NCI-H2227 (cell line): Measurements from ENCODE around the gene TMEM121B.
"Not testable (repeated sequence)": the region's sequence is repeated elsewhere in the genome, so short reads cannot be mapped to it uniquely, and the experiment has no call there.

Source experiments
- DNase-seq: peaks from one replicate; lab custom pipeline; 2025; ENCODE audit not compliant: unreplicated experiment; lab: John Stamatoyannopoulos, UW

TMEM121B gene

DNA sequence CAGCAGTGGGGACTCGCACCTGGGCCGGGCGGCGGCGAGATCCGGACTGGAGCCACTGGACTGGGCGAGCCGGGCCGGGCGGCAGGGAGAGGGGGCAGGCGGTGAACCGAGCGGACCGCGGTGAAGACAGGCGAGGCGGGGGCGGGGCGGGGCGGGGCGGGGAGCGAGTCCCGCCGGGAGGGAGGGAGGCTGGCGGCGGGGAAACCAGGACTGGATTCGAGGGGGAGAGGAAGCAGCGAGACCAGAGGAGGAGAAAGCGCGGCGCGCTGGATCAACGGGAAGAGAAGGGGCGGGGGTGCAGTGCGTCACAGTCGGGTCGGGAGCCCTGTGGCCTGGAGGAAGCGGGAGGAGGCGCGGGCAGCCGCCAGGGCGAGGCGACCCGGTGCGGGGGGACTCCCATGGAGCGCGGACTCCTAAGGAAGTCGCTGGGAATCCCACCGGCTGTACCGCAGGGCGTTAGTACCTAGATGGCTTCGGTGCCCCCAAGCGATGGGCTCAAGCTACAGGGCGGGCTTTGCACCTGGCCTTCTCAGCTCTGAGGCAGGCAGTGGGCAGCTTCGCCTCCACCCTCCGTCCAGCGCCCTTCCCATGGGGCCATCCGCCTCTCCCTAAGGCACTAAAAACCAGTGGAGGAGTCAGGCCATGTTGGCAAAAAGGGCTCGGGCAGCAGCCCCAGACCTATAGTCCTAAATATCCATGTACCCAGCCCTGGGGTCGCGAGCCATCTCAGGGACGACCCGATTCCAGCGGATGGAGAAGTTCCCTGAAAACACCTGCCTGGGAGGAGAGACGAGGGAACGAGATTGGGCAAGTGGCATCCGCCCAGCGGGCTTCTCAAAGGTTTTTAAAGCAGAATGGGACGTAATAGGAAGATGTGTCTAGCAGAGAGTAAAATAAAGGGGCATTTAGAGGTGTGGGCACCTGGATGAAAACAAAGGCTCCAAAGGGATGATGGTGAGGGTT lies at the start of gene TMEM121B:
TMEM121B (minus strand) TSS at position 128 of the 963 bp plus-strand sequence. CDS start 233 bp downstream, outside the sequence.
- DNase-seq, result peak; percentile 95

- DNase-seq, result no peak
Observed at GRCh38 chr22:17167486-17167885, 46.3 kb upstream of the TMEM121B start.

- no peak for DNase-seq
Observed at GRCh38 chr22:17164392-17165024, 43.3 kb upstream of the TMEM121B start.

DNA sequence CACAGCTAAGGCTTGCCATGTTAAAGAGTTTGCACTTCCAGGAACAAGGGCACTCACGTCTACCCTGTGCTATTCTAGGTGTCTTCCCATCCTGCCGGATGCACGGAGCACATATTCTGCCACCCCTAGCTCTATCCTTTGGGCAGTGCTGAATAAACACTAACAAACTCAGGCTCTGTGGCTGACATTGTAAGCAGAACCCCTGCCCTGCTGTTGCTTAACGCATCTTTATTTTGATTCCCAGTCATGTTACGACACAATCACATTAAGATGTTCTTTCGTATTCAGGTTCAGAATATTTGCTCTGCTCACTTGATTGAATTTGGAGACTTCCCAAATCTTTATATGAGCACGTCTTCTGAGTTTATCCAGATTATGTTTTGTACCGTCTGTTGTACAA lies 41.6 kb upstream of the TMEM121B start:
- DNase-seq, result no peak

GRCh38 chr22:17161991-17162390 lies 40.8 kb upstream of the TMEM121B start:
- DNase-seq, result no peak

DNA sequence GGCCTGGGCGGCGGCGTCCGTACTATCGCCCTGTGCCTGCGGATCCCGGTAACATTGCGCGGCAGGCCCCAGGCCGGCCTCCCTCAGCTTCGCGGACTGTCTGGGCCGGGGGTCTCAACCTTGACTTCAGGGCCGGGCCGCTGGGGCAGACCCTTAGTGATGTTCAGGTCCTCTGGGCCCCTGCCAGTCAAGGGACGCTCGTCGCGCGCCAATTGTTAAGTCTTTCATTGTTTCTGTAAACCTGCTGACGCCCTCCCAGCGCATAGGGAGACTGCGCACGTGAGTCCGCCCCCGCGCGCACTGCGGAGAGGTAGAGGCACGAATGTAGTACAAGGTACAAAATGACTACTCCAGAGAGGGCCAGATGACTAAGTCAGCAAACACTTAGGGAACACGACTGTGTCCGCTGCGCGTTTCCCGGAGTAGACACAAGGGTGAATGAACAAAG lies 38.4 kb upstream of the TMEM121B start:
- peak; percentile 69 for DNase-seq

- peak; percentile 93 for DNase-seq
Observed at GRCh38 chr22:17158568-17159503, 37.7 kb upstream of the TMEM121B start, which contains the start of gene HDHD5. HDHD5 (minus strand) TSS chr22:17159277; CDS start chr22:17159251, 26 bp downstream.

- DNase-seq, result no peak
Observed at GRCh38 chr22:17158176-17158567, 37.0 kb upstream of the TMEM121B start.

DNA sequence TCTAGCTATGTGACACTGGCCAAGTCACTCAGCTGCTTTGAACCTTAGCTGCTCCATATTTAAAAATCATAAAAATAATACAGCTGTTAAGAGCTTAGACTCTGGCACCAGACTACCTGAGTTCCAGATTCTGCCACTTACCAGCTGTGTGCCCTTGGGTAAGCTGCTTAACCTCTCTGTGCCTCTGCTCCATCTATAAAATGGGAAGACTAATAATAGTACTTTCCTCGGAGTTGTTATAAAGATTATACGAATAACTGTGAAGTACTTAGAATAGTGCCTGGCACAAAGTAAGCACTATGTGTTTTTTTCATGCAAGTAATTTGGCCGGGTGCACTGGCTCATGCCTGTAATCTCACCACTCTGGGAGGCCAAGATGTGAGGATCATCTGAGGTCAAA lies 36.6 kb upstream of the TMEM121B start:
- DNase-seq, result no peak

GRCh38 chr22:17155941-17156340 lies 34.8 kb upstream of the TMEM121B start:
- DNase-seq, result no peak

DNA sequence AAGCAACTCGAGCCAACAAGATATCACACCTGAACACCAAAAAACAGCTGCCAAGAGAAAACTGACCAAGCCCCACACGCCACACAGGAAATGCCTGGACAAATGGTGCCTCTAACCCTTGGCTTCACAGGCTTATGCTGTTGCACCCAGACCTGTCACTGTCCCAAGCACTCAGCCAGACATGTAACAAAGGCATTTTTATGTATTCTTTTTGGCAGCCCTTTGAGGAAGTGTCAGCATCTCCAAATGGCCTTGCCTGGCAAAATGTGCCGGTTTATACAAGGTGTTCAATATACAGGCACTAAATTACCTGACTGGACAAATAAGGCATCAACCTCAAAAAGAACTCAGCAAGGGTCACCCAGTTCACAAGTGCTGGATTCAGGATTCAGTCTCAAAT lies 31.8 kb upstream of the TMEM121B start:
- no peak for DNase-seq

- DNase-seq, result no peak
Observed at GRCh38 chr22:17152340-17152739, 31.2 kb upstream of the TMEM121B start.

- no peak for DNase-seq
Observed at GRCh38 chr22:17149076-17149815, 28.1 kb upstream of the TMEM121B start.

DNA sequence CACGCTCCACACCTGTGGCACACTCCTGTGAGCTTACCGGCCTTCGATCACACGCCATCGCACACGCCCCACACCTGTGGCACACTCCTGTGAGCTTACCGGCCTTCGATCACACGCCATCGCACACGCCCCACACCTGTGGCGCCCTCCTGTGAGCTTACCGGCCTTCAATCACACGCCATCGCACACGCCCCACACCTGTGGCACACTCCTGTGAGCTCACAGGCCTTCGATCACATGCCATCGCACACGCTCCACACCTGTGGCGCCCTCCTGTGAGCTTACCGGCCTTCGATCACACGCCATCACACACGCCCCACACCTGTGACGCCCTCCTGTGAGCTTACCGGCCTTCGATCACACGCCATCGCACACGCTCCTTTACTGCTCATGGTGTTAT lies 26.3 kb upstream of the TMEM121B start:
- DNase-seq, result not testable (repeated sequence)

DNA sequence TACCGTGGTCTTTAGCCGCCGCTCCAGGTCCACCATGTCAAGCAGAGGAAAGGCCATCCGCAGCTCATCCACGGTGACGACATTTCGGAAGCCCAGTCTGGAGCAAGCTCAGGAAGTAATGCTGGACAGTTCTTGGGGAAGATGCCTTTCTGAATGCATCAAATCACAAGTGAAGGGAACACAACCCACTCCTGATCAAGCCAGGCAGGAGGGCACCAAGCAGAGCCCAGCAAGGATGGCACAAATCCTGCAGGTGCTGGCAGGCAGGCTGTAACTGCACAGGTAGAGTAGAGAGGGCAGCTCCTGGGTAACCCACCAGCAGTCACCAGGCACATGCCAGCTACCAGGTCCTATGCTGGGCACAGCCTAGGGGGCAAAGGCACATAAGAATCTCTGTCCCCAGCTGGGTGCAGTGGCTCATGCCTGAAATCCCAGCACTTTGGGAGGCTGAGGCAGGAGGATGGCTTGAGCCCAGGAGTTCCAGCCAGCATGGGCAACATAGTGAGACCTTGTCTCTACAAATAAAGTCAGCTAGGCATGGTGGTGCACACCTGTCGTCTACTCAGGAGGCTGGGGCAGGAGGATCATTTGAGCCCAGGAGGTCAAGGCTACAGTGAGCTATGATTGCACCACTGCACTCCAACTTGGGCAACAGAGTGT lies 24.0 kb upstream of the TMEM121B start:
- DNase-seq, result no peak

DNA sequence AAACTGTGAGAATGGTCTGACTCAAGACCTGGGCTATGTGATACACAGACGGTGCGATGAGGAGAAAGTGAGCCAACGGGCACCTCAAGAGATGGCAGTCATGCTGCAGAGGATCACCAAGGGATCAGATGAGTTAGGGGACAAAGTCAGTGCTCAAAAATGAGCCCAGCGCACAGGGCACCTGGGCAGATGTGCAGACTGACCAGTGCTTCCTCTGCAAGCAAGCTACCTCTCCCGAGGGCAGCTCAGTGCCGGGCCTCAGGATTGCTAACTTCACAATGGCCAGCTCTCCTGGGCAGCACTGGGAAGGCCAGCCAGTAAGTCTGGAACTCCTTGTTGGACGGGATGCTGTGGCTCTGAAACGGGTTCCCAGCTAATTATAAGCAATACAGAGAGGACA lies 22.7 kb upstream of the TMEM121B start:
- DNase-seq, result no peak

GRCh38 chr22:17143101-17143500 lies 21.9 kb upstream of the TMEM121B start:
- DNase-seq, result no peak

DNA sequence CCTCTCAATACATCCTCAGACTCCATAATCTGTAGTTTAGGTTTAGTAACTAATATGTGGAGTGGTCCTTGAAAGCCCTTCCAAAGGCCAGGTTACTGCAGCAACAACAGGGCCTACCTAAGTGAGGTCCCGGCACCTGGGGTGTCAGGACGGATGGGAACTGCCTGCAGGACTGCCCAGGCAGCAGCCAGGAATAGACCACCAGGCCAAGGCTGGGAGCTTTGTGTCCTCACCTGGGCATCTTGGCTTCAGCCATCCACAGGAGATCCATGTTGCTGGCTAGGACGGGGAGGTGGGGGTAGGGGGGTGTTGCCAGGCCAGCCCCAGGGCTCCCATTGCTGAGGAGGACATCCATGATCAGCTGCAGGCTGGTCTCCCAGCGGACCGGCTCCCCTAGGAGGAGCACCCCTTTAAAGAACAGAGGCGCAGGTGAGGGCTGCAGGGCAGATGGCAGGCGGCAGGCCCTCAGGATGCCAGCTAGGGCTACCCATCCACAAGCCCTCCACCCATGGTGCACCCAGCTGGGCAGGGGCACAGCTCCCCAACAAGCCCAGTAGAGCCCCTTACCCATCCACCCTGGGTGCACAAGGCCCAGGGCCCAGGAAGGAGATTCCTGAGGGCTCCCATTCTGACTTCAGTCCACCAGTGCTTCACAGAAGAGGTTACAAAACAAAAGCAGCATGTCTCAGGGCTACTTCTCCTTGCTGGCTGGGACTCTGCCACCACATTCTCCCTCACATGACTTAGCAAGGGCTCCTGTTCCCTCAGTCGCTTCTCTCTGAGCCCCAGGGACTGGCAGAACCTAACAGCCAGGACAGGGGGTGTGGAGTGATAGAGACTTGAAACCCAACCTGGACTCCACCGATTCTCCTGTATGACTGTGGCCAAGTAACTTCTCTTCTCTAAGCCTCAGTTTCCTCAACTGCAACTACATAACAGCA lies 19.9 kb upstream of the TMEM121B start:
- no peak for DNase-seq

DNA sequence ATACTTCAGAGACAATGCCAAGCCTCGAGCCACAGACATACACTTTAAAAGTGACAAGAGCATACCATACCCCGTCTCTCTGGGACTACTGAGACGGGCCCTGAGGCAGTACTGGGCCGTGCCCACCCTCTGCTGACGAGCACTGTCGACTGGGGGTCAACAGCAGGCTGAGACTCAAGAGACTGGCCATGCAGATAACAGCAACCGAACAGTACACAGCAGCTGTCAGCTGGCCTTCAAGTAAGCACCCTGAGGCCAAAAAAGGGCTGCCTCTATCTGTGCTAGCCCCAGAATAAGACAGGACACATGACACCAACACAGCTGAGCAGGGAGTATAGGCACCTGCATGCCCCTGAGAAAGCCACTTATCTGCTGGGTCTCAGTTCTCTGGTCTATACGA lies 18.9 kb upstream of the TMEM121B start:
- no peak for DNase-seq
